Measurements from ENCODE around the gene CSNK2A3. TPM values are rescaled to one million over a fixed set of nuclear protein-coding genes. Genes with fewer than 3 reads are reported as not detected.

The CSNK2A3 gene
- total RNA-seq, 4 donors from 2014 or later = 1.0 to 3.0 (median 2.0) TPM

GRCh38 chr11:11372461-11372860 is 19.4 kb upstream of the CSNK2A3 start:
- H3K36me3 ChIP-seq = no peaks in the 10 kb centered on the region
- no peaks in the 10 kb centered on the region for H3K27me3 ChIP-seq
- TF ChIP-seq POLR2A (IDR thresholded peaks at IDR 0.05) (no peak), CTCF (IDR thresholded peaks at IDR 0.05) (no peak)
- H3K9me3 ChIP-seq = no peaks in the 10 kb centered on the region
- no peaks in the 10 kb centered on the region for H3K4me1 ChIP-seq
- no peak for DNase-seq
- intact Hi-C loops (cut with DNase I; ENCODE audit: low total_unique reads) = no loop called here
- no peak overlapping the region for H3K4me3 ChIP-seq
- no peak overlapping the region for H3K27ac ChIP-seq

GRCh38 chr11:11370962-11371303 is 17.9 kb upstream of the CSNK2A3 start:
- intact Hi-C loops (cut with DNase I; ENCODE audit: low total_unique reads) = no loop called here
- Histone ChIP-seq H3K4me3 (no peak overlapping the region), H3K27ac (peak overlapping the region in 1 of 2 donors; percentile 1), H3K36me3 (no peaks in the 10 kb centered on the region), H3K4me1 (no peaks in the 10 kb centered on the region), H3K27me3 (no peaks in the 10 kb centered on the region), H3K9me3 (no peaks in the 10 kb centered on the region)
- TF ChIP-seq CTCF (IDR thresholded peaks at IDR 0.05) (no peak), POLR2A (IDR thresholded peaks at IDR 0.05) (no peak)
- DNase-seq = no peak

- intact Hi-C loops (cut with DNase I; ENCODE audit: low total_unique reads) = no loop called here
- Histone ChIP-seq H3K27ac (peak overlapping the region in 1 of 2 donors; percentile 1), H3K9me3 (no peaks in the 10 kb centered on the region), H3K27me3 (no peaks in the 10 kb centered on the region), H3K36me3 (no peaks in the 10 kb centered on the region), H3K4me3 (no peak overlapping the region), H3K4me1 (no peaks in the 10 kb centered on the region)
- TF ChIP-seq POLR2A (IDR thresholded peaks at IDR 0.05) (no peak), CTCF (IDR thresholded peaks at IDR 0.05) (no peak)
- DNase-seq = no peak
These were observed 17.4 kb upstream of the CSNK2A3 start for GRCh38 chr11:11370255-11370961.

DNA sequence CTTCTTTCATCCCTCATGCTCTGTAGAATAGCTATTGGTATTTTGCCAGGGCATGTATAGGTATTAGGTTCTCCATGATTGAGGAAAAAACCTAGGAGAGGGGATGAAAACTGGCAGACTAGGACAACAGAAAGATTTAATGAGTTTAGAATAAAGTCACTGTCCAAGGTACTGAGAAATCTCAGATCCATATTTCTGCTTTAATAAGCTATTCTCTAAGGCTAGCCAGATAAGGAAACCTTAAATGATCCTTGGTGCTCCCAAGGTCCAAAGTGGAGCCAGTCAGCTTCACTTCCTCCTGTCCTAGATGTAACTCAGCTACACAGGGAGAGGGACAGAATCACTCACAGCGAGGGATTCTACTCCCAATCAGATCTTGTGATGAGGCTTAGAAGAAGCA is 13.7 kb upstream of the CSNK2A3 start:
- TF ChIP-seq POLR2A (IDR thresholded peaks at IDR 0.05) = no peak
- TF ChIP-seq CTCF (IDR thresholded peaks at IDR 0.05) = no peak
- H3K36me3 ChIP-seq = no peaks in the 10 kb centered on the region
- no peak overlapping the region for H3K27ac ChIP-seq
- no peaks in the 10 kb centered on the region for H3K9me3 ChIP-seq
- no peak overlapping the region for H3K4me3 ChIP-seq
- intact Hi-C loops (cut with DNase I; ENCODE audit: low total_unique reads) = no loop called here
- H3K27me3 ChIP-seq = no peaks in the 10 kb centered on the region
- no peak for DNase-seq
- no peaks in the 10 kb centered on the region for H3K4me1 ChIP-seq

- no peaks in the 10 kb centered on the region for H3K4me1 ChIP-seq
- DNase-seq = no peak
- H3K9me3 ChIP-seq = no peaks in the 10 kb centered on the region
- no peak overlapping the region for H3K4me3 ChIP-seq
- no peaks in the 10 kb centered on the region for H3K36me3 ChIP-seq
- no peaks in the 10 kb centered on the region for H3K27me3 ChIP-seq
- TF ChIP-seq POLR2A (IDR thresholded peaks at IDR 0.05) (no peak), CTCF (IDR thresholded peaks at IDR 0.05) (no peak)
- intact Hi-C loops (cut with DNase I; ENCODE audit: low total_unique reads) = no loop called here
- H3K27ac ChIP-seq = no peak overlapping the region
These were observed 10.6 kb upstream of the CSNK2A3 start for GRCh38 chr11:11363674-11364073.

Data from uterus (tissue), 4 donors.